Activated CD8-positive, alpha-beta memory T cell treated with anti-CD3 and anti-CD28 coated beads for 48 hours (primary cell): Measurements from ENCODE around the gene ASCL2.
"Not testable (repeated sequence)": the region's sequence is repeated elsewhere in the genome, so short reads cannot be mapped to it uniquely, and the experiment has no call there.

Experiments
- DNase-seq, 3 experiments: peaks; one replicate each; pipeline ENCODE4 v3.0.0-alpha.2; 2020; ENCODE audit warnings: low read depth in 2 of 3, low spot score in 2 of 3

Gene ASCL2

DNA sequence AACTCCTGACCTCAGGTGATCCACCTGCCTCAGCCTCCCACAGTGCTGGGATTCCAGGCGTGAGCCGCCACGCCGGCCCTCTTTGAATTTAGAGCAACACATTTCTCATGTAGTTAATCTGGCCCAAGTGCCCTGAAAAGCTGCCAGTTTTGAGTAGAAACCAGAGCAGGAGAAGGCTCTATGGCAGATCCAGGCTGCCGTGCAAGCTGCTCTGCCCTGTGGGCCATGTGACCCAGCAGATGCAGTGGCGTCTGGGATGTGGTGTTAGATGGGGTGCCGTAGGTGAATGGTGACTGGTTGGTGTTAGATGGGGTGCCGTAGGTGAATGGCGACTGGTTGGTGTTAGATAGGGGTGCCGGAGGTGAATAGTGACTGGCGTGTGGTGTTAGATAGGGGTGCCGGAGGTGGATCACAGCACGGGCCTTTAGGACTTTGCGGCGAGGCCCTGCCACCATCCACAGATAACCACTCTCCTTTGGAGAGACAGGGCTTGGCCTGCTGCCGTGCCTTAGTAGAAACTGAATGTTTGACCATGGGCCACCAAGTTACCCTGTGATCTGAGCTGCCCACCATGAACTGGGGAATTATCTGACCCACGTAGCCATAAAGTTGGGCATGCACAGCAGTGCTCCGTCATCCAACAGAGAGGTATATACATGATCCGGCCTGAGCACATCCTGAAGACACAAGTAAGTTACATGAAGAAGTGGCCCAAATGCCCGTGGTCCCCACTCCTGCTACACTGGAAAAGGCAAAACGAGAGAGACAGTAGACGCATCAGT lies 32.7 kb downstream of the ASCL2 start:
- no peak for DNase-seq

DNA sequence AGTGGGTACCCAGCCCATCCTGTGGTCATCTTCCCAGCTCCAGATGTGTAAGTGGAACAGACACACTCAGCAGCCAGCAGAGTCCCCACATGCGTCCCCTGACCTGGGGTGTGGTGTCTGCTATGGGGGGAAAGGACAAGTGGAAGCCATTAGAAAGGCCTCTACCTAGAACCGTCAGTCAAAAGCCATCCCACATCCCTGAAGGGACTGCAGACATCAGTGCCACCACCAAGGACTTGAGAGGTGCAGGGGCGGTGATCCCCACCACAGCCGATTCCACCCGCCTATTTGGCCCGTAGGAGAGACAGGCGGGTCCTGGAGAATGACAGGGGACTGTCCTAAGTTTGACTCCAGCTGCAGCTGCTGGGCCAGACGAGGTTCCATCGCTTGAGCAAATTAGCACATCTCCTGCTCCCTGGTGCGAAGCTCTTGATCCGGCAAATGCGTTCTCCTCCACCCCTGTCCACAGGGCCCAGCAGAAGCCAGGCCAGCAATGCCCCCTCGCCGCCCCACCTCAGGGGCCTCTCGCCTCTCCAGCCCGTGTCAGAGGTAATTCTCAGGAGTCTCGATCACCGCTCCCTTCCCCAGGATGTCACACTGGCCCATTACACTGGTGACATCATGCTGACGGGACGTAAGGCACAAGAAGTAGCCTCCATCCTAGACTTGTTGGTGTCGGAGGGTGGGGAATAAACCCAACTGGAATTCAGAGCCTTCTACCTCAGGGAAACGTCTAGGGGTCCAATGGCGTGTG lies 33.8 kb downstream of the ASCL2 start:
- DNase-seq: not testable (repeated sequence)

DNA sequence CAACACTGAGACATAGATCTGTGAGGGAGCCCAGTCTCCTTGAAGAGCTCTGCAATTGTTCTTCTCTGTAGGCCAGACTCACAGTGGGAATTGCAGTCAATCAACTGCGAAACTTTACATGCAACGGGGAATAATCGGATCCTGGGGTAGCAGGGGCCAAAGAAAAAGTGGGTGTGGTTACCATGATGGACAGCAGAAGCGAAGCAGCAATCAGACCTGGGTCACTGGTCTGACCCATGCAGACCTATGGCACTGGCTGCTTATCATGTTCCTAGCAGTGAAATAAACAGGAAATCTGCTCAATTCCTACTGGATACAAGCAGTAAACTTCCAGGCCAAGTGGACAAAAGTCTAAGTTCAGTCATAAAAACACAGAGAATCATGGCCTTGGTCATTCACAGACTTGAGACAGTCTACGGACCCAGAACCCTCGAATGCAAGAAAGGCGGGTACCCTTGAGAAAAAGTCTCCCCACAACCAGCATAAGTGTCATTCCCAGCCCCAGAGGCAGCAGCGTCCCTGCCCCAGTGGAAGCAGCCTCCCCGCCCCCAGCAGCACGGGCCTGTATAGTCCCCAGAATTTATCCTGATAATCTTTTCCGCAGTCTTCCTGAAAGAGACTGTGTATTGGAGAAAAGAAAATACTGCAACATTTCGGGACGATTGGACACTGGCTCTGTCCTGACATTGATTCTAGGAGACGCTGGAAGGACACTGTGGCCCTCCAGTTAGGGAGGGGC lies 34.6 kb downstream of the ASCL2 start:
- DNase-seq: no peak

DNA sequence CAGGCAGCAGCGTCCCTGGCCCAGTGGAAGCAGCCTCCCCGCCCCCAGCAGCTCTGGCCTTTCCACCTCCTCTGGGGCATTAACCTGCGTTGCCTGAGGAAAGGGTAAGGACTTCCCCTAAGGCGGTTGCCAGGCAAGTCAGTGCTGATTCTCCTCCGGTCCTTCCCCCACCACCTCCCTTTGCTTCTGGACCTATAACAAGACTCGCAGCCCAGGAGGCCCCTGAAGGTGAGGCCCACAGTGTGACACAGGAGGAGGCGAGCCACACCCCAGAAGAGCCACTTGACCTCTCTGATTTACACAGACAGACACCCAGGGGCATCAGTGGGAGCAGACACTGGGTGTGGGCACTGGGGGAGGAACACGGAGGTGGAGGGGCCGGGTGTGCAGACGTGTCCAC lies 35.4 kb downstream of the ASCL2 start:
- DNase-seq: no peak

DNA sequence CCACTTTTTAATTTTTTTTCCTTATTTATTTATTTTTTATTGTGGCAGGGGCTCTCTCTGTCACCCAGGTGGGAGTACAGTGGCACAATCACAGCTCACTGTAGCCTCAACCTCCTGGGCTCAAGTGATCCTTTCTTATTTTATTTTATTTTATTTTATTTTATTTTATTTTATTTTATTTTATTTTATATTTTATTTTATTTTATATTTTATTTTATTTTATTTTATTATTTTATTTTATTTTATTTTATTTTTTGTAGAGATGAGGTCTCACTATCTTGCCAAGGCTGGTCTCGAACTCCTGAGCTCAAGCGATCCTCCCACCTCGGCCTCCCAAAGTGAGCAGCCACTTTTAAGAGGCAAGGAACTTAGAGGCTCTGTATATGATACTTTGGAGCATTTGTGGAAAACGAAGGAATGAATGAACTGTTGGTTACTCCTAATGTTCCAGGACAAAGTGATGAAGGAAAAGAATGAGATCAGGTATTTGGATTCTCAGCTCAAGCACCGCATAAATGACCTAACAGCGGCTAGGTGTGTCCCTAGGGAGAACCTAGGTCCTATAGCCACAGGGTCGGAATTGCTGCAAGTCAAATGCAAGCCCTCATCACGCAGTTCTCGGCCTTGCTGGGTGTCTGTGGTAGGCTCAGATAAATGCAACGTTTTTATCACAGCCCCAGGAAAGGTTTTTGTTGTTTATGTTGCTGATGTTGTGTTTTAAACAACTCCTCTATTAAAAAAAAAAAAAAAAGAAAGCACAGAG lies 36.5 kb downstream of the ASCL2 start:
- DNase-seq: no peak

DNA sequence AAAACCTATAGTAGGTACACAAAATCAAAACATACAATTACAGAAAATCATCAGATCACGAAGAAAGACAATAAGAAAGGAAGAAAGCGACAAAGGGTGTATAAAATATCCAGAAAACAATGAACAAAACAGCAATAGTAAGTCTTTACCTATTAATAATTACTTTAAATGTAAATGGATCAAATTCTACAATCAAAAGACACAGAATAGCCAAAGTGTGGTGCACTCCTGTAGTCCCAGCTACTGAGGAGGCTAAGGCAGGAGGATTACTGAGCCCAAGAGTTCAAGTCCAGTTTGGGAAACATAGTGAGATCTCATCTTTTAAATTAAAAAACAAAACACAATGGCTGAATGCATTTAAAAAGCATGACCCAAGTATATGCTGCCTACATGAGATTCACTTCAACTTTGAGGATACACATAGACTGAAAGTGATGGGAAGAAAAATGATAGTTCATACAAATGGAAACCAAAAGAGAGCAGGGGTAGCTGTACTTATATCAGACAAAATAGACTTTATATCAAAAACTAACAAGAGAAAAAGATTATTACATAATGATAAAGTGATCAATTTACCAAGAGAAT lies 40.6 kb downstream of the ASCL2 start:
- no peak for DNase-seq

DNA sequence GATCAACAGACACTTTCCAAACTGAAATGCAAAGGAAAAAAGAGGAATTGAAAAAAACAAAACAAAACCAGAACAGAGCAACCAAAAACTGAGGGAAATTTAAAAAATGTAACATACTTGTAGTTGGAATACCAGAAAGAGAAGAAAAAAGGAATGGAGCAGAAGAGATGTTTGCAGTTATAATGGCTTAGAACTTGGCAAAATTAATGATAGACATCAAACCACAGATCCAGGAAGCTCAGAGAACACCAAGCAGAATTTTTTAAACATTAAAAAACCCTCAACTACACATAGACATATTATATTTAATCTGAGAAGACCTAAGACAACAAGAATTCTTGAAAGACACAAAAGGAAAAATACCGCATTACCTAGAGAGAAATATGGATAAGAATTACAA lies 46.1 kb downstream of the ASCL2 start:
- DNase-seq: no peak

DNA sequence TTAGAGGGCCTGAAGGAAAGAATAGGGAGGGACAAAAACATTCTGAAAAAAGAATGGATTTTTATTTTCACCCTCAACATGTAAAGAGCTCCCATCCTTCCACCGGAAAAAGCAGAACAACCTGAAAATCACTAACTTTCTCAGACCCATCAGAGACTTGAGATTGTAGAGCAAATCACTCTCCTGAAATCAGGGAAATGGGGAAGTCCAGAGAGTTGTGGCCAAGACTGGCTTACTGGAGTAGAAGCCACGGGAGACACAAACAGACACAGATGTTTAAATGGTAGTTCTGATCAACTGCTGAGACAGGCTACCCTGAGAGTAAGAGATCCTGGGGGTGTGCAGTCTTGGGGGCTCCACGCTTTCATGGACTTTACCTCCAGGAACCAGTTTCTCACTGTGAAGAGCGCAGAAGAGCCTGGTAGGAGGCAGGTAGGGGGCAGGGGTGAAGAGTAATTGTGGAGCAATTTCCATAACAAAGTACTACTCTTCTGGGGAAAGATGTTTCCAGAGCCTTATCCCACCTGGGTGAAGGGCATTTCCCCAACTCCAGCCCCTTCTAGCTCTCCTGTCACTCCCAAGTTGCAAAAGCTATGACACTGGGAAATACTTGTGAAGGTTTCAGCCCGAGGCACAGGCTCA lies 47.1 kb downstream of the ASCL2 start:
- no peak for DNase-seq

DNA sequence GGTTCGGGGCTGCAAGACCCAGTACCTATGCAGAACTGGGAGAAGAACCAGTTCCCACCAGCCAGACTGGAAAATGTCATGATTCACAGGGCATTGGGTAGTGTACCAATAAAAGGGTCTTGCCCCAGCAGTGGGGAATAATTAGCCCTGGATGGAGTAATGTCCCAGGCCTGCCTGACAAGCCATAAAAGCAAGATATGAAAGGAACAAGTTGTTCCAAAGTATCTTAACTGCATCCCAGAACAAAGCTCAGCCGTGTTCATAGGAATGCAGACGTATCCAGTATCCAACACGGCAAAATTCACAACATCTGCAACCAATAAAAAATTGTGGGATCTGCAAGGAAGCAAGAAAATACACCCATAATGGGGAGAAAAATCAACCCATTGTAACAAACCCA lies 47.9 kb downstream of the ASCL2 start:
- DNase-seq: no peak

DNA sequence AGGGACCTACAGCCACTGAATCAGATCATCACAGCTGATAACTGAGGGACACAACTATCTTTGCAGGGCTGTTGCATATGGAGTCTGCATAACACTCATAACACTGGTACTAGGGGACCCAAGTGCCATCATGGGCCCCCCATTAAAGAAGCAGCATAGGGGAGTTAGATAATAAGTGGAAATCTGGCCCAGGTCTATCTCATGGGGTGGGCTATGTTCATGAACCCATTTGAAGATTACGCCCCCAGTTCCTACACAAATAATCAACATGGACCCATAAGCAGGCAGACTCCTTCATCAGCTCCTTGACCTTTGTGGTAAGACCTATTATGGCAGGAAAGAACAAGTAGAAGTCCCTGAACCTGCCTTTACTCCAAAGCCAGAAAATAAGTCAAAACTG lies 48.8 kb downstream of the ASCL2 start:
- DNase-seq: no peak

DNA sequence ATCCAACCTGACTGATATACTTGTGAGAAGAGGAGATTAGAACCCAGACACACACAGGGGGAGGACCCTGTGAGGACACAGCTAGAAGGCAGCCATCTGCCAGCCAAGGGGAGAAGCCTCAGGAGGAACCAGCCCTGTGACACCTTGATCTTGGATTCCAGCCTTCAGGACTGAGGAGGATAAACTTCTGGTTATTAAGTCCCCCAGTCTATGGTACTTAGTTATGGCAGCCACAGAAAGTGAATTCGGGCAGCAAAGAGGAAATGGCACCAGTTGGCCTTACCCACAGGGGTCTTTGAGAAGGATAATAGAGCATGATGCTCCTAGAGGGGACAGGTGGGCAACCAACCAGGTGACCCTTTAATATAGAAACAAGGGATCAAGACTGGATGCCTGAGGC lies 49.4 kb downstream of the ASCL2 start:
- DNase-seq: no peak

DNA sequence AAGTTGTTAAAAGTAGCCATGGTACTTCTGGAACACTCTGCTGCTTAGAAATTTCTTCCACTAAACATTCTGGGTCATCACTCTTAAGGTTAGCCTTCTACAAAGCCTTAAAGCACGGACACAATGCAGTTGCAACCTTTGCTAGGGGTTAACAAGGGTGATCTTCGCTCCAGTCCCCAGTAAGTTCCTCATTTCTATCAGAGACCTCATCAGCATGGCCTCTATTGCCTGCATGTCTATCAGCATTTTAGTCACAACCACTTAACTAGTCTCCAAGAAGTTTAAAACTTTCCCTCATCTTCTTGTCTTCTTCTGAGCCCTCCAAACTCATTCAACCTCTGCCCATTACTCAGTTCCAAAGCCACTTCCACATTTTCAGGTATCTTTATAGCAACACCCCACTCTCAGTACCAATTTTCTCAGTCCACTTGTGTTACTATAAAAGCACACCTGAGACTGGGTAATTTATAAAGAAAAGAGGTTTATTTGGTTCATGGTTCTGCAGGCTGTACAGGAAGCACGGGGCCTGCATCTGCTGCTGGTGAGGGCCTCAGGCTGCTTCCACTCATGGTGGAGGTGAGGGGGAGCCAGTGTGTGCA lies 50.1 kb downstream of the ASCL2 start:
- no peak for DNase-seq

DNA sequence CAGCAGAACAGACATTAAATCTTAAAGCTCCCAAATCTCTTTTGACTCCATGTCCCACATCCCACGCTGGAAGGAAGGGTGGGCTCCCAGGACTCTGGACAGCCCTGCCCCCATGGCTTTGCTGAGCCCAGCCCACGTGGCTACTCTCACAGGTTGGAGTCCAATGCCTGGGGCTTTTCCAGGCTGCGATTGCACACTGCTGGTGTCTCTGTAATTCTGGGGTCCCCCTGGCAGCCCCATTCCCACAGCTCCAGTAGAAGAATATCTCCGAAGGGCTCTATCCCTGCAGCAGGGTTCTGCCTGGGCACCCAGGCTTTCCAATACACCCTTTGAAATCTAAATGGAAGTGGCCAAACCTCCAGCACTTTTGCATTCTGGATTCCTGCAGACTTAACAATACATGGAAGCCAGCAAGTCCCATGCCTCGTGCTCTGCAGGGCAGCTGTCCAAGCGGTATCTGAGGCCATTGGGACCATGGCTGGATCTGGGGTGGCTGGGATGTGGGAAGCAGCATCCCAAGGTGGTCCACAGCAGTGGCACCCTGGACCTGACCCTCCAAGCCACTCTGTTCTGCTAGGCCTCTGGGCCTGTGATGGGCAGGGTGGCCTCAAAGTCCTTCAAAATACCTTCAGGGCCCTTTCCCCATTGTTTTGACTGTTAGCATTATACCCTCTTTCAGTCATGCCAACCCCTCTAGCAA lies 50.9 kb downstream of the ASCL2 start:
- no peak for DNase-seq
